Panc1 (cell line): ENCODE results near the gene ALKBH4. TPM values are rescaled to one million over a fixed set of nuclear protein-coding genes. Genes with fewer than 3 reads are reported as not detected.

Experiments used
- ATAC-seq: fragments of 200-7000 bp; cut with Tn5 transposase; 2 replicates; pipeline ENCODE4 v1.9.1; 2020; ENCODE audit warnings: mild to moderate bottlenecking, moderate library complexity
- BruUV-seq: library from RNA; stranded (reverse); fragments of 400-500 nt; replicated peaks from 2 replicates; lab custom pipeline; 2021; lab: Mats Ljungman, UMichigan
- CTCF ChIA-PET: fragments of 300-600 bp; sonication (Branson Sonifier 250); formaldehyde crosslinking; loops from one replicate; lab custom pipeline; 2022; ENCODE audit warnings: antibody characterized with exemption; lab: Charles Lee
- POLR2A ChIA-PET: fragments of 300-600 bp; sonication (Branson Sonifier 250); formaldehyde crosslinking; loops from one replicate; lab custom pipeline; 2022; ENCODE audit warnings: antibody characterized with exemption; lab: Charles Lee
- DNase-seq: peaks from one replicate; pipeline ENCODE4 v3.0.0-alpha.2; 2010; ENCODE audit warnings: low read depth, low spot score
- H3K27ac ChIP-seq: 2 replicates; pipeline ENCODE4 v1.5.1; 2011; ENCODE audit warnings: mild to moderate bottlenecking, low read length, inconsistent platforms
- H3K27me3 ChIP-seq: fragments of 200-500 bp; sonication (Bioruptor generic); 2 replicates; pipeline ENCODE4 v1.6.0; 2014; ENCODE audit warnings: low read length, inconsistent platforms; ENCODE audit not compliant: control insufficient read depth, insufficient read depth
- H3K36me3 ChIP-seq: fragments of 200-500 bp; sonication (Bioruptor generic); 2 replicates; pipeline ENCODE4 v1.5.1; 2014; ENCODE audit warnings: inconsistent platforms, mild to moderate bottlenecking, low read length, moderate library complexity; ENCODE audit not compliant: control insufficient read depth, insufficient read depth
- H3K4me1 ChIP-seq: 2 replicates; pipeline ENCODE4 v1.5.1; 2011; ENCODE audit warnings: inconsistent platforms, mild to moderate bottlenecking, low read length, moderate library complexity; ENCODE audit not compliant: control insufficient read depth, insufficient read depth
- H3K4me3 ChIP-seq, 2 experiments: 2 replicates each; pipeline ENCODE4 v1.5.1; 2011 to 2012; ENCODE audit warnings: low read depth in 2 of 2, low read length in 2 of 2, mild to moderate bottlenecking in 2 of 2, inconsistent platforms in 1 of 2, moderate library complexity in 1 of 2
- H3K9me3 ChIP-seq: fragments of 200-500 bp; sonication (Bioruptor generic); 2 replicates; pipeline ENCODE4 v1.5.1; 2014; ENCODE audit warnings: low read depth, mild to moderate bottlenecking, inconsistent platforms, low read length, moderate library complexity; ENCODE audit not compliant: control insufficient read depth, insufficient read depth
- POLR2AphosphoS5 ChIP-seq: IDR thresholded peaks from 2 replicates; pipeline ENCODE4 v1.6.1; 2012; ENCODE audit warnings: mild to moderate bottlenecking, low read depth, low read length, moderate library complexity
- SIN3A ChIP-seq: IDR thresholded peaks from 2 replicates; pipeline ENCODE4 v1.6.1; 2012; ENCODE audit warnings: low read depth, mild to moderate bottlenecking, low read length, moderate library complexity, borderline replicate concordance; ENCODE audit not compliant: insufficient read depth
- TCF7L2 ChIP-seq: IDR thresholded peaks from 2 replicates; pipeline ENCODE4 v1.6.1; 2011; ENCODE audit warnings: mild to moderate bottlenecking, low read depth, low read length, inconsistent platforms
- in situ Hi-C: cut with HindIII; loops from 2 replicates; pipeline ENCODE4 v1.10.0; 2016; ENCODE audit warnings: low sequenced_read_pairs, low pct_unique_long_range_greater_than_20kb
- intact Hi-C: fragments of 100-400 bp; cut with micrococcal nuclease; formaldehyde crosslinking; loops from one replicate; pipeline ENCODE4 v1.10.0; 2022; ENCODE audit not compliant: unreplicated experiment
- total RNA-seq: library from RNA; stranded (reverse); gene quantifications from one replicate; pipeline ENCODE4 v1.2.1, GENCODE V29; 2021; ENCODE audit not compliant: unreplicated experiment
- TF ChIP-seq, protein P1 (sequence below): fragments of 450-650 bp; IDR thresholded peaks from 2 replicates; pipeline ENCODE4 v1.5.1; 2017; ENCODE audit warnings: mild to moderate bottlenecking
- TF ChIP-seq, protein P2 (sequence below), 2 experiments: IDR thresholded peaks; 2 replicates each; pipeline ENCODE4 v1.6.1; 2011 to 2012; ENCODE audit warnings: low read depth in 2 of 2, control low read depth in 1 of 2, low read length in 1 of 2, mild to moderate bottlenecking in 1 of 2, moderate library complexity in 1 of 2; ENCODE audit not compliant: insufficient read depth in 1 of 2

The ALKBH4 gene
- total RNA-seq, 1 experiment from 2014 or later, result 19.0 TPM

DNA sequence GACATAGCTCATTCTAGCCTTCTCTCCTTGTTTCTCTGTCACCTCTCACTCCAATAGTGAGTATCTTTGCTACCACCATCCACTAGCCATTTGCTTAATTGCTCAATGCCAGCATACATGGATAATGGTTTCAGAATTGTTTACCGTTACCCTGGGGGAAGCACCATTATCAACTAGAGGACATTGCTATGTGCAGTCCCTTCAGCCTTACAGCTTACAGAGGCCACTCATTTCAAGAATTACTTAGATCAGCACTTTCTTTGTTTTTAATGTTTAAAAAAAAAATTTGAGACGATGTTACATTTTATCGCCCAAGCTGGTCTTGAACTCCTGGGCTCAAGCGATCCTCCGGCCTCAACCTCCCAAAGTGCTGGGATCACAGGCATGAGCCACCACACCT, 46.1 kb downstream of the ALKBH4 start:
- ChIA-PET CTCF (interaction anchor here (0.8 kb wide), 1 partner anchor 32 kb away, joined by 8 read pairs; no protein-coding TSS in a partner anchor), POLR2A (interaction anchor here (0.7 kb wide), 1 partner anchor 10 kb away, joined by 3 read pairs; no protein-coding TSS in a partner anchor)
- BruUV-seq, result no TSS peak

DNA sequence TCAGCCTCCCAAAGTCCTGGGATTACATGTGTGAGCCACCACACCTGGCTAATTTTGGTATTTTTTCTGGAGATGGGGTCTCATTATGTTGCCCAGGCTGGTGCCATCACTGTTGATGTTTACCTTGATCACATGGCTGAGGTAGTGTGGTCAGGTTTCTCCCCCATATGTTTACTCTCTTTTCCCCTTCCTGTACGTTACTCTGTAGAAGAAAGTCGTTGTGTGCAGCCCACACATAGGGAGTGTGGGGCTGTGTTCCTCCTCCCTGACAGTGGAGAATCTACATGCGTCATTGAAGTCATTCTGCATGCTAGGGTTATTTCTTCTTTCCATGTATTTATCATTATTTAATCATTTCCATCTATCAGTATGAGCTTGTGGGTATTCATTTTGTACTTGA, 47.6 kb downstream of the ALKBH4 start:
- H3K36me3 ChIP-seq, result peaks cover 2% of the 10 kb centered on the region; the same call in 1 of the 2 replicates
- TF ChIP-seq, protein P1, sequence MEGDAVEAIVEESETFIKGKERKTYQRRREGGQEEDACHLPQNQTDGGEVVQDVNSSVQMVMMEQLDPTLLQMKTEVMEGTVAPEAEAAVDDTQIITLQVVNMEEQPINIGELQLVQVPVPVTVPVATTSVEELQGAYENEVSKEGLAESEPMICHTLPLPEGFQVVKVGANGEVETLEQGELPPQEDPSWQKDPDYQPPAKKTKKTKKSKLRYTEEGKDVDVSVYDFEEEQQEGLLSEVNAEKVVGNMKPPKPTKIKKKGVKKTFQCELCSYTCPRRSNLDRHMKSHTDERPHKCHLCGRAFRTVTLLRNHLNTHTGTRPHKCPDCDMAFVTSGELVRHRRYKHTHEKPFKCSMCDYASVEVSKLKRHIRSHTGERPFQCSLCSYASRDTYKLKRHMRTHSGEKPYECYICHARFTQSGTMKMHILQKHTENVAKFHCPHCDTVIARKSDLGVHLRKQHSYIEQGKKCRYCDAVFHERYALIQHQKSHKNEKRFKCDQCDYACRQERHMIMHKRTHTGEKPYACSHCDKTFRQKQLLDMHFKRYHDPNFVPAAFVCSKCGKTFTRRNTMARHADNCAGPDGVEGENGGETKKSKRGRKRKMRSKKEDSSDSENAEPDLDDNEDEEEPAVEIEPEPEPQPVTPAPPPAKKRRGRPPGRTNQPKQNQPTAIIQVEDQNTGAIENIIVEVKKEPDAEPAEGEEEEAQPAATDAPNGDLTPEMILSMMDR, result no peak
- TF ChIP-seq, protein P2, sequence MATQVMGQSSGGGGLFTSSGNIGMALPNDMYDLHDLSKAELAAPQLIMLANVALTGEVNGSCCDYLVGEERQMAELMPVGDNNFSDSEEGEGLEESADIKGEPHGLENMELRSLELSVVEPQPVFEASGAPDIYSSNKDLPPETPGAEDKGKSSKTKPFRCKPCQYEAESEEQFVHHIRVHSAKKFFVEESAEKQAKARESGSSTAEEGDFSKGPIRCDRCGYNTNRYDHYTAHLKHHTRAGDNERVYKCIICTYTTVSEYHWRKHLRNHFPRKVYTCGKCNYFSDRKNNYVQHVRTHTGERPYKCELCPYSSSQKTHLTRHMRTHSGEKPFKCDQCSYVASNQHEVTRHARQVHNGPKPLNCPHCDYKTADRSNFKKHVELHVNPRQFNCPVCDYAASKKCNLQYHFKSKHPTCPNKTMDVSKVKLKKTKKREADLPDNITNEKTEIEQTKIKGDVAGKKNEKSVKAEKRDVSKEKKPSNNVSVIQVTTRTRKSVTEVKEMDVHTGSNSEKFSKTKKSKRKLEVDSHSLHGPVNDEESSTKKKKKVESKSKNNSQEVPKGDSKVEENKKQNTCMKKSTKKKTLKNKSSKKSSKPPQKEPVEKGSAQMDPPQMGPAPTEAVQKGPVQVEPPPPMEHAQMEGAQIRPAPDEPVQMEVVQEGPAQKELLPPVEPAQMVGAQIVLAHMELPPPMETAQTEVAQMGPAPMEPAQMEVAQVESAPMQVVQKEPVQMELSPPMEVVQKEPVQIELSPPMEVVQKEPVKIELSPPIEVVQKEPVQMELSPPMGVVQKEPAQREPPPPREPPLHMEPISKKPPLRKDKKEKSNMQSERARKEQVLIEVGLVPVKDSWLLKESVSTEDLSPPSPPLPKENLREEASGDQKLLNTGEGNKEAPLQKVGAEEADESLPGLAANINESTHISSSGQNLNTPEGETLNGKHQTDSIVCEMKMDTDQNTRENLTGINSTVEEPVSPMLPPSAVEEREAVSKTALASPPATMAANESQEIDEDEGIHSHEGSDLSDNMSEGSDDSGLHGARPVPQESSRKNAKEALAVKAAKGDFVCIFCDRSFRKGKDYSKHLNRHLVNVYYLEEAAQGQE (IDR thresholded peaks at IDR 0.05; ENCODE audit: insufficient read depth in 1 of 2, low read depth in 2 of 2, low read length in 1 of 2), result no peak
- no peak for TF ChIP-seq TCF7L2
- CTCF ChIA-PET, result no interaction called here
- H3K4me3 ChIP-seq, result no peak overlapping the region
- no peaks in the 10 kb centered on the region for H3K4me1 ChIP-seq
- no peak for ATAC-seq
- H3K27me3 ChIP-seq, result no peaks in the 10 kb centered on the region
- intact Hi-C loops (no loop called here), in situ Hi-C loops (loop anchor here (10.0 kb wide), 1 partner anchor 132 kb away; the partner anchor contains the start of gene SH2B2)
- no peak overlapping the region for H3K27ac ChIP-seq
- POLR2A ChIA-PET, result no interaction called here
- H3K9me3 ChIP-seq, result no peaks in the 10 kb centered on the region
- no peak for DNase-seq
- BruUV-seq, result no TSS peak

More for the DNA sequence above, 46.1 kb downstream of the ALKBH4 start:
- Histone ChIP-seq H3K4me3 (no peak overlapping the region), H3K27ac (no peak overlapping the region), H3K27me3 (no peaks in the 10 kb centered on the region), H3K36me3 (no peaks in the 10 kb centered on the region), H3K4me1 (no peaks in the 10 kb centered on the region), H3K9me3 (no peaks in the 10 kb centered on the region)
- no peak for ATAC-seq
- intact Hi-C loops, result no loop called here
- in situ Hi-C loops, result loop anchor here (10.0 kb wide), 1 partner anchor 134 kb away; the partner anchor contains the start of gene SH2B2
- DNase-seq, result no peak
- TF ChIP-seq, protein P1, result no peak
- TF ChIP-seq SIN3A, result no peak
- TF ChIP-seq TCF7L2, result no peak
- TF ChIP-seq, protein P2 (IDR thresholded peaks at IDR 0.05; ENCODE audit: insufficient read depth in 1 of 2, low read depth in 2 of 2, low read length in 1 of 2), result no peak
- no peak for TF ChIP-seq POLR2AphosphoS5
